ENCODE results near the gene CYBRD1. TPM values are rescaled to one million over a fixed set of nuclear protein-coding genes. Genes with fewer than 3 reads are reported as not detected.

The CYBRD1 gene
- total RNA-seq, 1 experiment from 2014 or later, result 7.9 TPM

DNA sequence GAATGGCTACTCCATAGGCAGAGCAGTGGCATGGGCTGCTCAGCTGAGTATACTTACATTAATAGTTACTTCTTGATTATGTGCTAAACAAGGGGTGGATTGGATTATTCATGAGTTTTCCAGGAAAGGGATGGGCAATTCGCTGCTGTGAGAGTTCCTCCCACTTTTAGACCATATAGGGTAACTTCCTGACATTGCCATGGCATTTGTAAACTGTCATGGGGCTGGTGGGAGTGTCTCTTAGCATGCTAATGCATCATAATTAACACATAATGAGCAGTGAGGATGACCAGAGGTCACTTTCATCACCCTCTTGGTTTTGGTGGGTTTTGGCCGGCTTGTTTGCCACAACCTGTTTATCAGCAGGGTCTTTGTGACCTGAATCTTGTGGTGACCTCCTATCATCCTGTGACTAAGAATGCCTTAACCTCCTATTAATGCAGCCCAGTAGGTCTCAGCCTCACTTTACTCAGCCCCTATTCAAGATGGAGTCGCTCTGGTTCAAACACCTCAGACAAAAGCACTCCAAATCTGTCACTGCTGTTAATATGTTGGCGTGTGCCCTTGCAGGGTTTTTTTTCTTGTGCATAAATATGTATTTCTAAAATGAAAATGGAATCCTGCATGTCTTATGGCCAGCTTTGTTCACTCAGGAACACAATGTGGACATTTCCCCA lies 56.0 kb downstream of the CYBRD1 start:
- TF ChIP-seq, protein P1, sequence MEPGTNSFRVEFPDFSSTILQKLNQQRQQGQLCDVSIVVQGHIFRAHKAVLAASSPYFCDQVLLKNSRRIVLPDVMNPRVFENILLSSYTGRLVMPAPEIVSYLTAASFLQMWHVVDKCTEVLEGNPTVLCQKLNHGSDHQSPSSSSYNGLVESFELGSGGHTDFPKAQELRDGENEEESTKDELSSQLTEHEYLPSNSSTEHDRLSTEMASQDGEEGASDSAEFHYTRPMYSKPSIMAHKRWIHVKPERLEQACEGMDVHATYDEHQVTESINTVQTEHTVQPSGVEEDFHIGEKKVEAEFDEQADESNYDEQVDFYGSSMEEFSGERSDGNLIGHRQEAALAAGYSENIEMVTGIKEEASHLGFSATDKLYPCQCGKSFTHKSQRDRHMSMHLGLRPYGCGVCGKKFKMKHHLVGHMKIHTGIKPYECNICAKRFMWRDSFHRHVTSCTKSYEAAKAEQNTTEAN (CRISPR knock-in tag; IDR thresholded peaks at IDR 0.05), result no peak
- TF ChIP-seq NR1H2 (CRISPR knock-in tag; IDR thresholded peaks at IDR 0.05) (no peak), NFYB (CRISPR knock-in tag; conservative IDR thresholded peaks at IDR 0.05; ENCODE audit: low read depth) (no peak), NR3C1 (CRISPR knock-in tag; conservative IDR thresholded peaks at IDR 0.05; ENCODE audit: low read depth) (no peak), ZNF317 (CRISPR knock-in tag; IDR thresholded peaks at IDR 0.05; ENCODE audit: borderline replicate concordance, low read depth) (no peak), FOXJ3 (CRISPR knock-in tag; IDR thresholded peaks at IDR 0.05; ENCODE audit: borderline replicate concordance) (no peak), TCF7 (CRISPR knock-in tag; IDR thresholded peaks at IDR 0.05; ENCODE audit: low read depth) (no peak), ZNF416 (CRISPR knock-in tag; IDR thresholded peaks at IDR 0.05) (no peak), PRRX2 (CRISPR knock-in tag; IDR thresholded peaks at IDR 0.05) (no peak), ESRRA (CRISPR knock-in tag; IDR thresholded peaks at IDR 0.05; ENCODE audit: borderline replicate concordance) (no peak), ZNF263 (CRISPR knock-in tag; IDR thresholded peaks at IDR 0.05; ENCODE audit: low read depth) (no peak), FOXK1 (CRISPR knock-in tag; IDR thresholded peaks at IDR 0.05) (no peak), ZNF121 (CRISPR knock-in tag; IDR thresholded peaks at IDR 0.05) (no peak)
- TF ChIP-seq, protein P2, sequence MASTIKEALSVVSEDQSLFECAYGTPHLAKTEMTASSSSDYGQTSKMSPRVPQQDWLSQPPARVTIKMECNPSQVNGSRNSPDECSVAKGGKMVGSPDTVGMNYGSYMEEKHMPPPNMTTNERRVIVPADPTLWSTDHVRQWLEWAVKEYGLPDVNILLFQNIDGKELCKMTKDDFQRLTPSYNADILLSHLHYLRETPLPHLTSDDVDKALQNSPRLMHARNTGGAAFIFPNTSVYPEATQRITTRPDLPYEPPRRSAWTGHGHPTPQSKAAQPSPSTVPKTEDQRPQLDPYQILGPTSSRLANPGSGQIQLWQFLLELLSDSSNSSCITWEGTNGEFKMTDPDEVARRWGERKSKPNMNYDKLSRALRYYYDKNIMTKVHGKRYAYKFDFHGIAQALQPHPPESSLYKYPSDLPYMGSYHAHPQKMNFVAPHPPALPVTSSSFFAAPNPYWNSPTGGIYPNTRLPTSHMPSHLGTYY (CRISPR knock-in tag; IDR thresholded peaks at IDR 0.05), result no peak
- TF ChIP-seq, protein P3, sequence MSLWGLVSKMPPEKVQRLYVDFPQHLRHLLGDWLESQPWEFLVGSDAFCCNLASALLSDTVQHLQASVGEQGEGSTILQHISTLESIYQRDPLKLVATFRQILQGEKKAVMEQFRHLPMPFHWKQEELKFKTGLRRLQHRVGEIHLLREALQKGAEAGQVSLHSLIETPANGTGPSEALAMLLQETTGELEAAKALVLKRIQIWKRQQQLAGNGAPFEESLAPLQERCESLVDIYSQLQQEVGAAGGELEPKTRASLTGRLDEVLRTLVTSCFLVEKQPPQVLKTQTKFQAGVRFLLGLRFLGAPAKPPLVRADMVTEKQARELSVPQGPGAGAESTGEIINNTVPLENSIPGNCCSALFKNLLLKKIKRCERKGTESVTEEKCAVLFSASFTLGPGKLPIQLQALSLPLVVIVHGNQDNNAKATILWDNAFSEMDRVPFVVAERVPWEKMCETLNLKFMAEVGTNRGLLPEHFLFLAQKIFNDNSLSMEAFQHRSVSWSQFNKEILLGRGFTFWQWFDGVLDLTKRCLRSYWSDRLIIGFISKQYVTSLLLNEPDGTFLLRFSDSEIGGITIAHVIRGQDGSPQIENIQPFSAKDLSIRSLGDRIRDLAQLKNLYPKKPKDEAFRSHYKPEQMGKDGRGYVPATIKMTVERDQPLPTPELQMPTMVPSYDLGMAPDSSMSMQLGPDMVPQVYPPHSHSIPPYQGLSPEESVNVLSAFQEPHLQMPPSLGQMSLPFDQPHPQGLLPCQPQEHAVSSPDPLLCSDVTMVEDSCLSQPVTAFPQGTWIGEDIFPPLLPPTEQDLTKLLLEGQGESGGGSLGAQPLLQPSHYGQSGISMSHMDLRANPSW (CRISPR knock-in tag; conservative IDR thresholded peaks at IDR 0.05; ENCODE audit: low read depth), result no peak
- TF ChIP-seq, protein P4, sequence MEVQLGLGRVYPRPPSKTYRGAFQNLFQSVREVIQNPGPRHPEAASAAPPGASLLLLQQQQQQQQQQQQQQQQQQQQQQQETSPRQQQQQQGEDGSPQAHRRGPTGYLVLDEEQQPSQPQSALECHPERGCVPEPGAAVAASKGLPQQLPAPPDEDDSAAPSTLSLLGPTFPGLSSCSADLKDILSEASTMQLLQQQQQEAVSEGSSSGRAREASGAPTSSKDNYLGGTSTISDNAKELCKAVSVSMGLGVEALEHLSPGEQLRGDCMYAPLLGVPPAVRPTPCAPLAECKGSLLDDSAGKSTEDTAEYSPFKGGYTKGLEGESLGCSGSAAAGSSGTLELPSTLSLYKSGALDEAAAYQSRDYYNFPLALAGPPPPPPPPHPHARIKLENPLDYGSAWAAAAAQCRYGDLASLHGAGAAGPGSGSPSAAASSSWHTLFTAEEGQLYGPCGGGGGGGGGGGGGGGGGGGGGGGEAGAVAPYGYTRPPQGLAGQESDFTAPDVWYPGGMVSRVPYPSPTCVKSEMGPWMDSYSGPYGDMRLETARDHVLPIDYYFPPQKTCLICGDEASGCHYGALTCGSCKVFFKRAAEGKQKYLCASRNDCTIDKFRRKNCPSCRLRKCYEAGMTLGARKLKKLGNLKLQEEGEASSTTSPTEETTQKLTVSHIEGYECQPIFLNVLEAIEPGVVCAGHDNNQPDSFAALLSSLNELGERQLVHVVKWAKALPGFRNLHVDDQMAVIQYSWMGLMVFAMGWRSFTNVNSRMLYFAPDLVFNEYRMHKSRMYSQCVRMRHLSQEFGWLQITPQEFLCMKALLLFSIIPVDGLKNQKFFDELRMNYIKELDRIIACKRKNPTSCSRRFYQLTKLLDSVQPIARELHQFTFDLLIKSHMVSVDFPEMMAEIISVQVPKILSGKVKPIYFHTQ (CRISPR knock-in tag; IDR thresholded peaks at IDR 0.05), result no peak
- TF ChIP-seq, protein P5, sequence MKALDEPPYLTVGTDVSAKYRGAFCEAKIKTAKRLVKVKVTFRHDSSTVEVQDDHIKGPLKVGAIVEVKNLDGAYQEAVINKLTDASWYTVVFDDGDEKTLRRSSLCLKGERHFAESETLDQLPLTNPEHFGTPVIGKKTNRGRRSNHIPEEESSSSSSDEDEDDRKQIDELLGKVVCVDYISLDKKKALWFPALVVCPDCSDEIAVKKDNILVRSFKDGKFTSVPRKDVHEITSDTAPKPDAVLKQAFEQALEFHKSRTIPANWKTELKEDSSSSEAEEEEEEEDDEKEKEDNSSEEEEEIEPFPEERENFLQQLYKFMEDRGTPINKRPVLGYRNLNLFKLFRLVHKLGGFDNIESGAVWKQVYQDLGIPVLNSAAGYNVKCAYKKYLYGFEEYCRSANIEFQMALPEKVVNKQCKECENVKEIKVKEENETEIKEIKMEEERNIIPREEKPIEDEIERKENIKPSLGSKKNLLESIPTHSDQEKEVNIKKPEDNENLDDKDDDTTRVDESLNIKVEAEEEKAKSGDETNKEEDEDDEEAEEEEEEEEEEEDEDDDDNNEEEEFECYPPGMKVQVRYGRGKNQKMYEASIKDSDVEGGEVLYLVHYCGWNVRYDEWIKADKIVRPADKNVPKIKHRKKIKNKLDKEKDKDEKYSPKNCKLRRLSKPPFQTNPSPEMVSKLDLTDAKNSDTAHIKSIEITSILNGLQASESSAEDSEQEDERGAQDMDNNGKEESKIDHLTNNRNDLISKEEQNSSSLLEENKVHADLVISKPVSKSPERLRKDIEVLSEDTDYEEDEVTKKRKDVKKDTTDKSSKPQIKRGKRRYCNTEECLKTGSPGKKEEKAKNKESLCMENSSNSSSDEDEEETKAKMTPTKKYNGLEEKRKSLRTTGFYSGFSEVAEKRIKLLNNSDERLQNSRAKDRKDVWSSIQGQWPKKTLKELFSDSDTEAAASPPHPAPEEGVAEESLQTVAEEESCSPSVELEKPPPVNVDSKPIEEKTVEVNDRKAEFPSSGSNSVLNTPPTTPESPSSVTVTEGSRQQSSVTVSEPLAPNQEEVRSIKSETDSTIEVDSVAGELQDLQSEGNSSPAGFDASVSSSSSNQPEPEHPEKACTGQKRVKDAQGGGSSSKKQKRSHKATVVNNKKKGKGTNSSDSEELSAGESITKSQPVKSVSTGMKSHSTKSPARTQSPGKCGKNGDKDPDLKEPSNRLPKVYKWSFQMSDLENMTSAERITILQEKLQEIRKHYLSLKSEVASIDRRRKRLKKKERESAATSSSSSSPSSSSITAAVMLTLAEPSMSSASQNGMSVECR (CRISPR knock-in tag; IDR thresholded peaks at IDR 0.05; ENCODE audit: borderline replicate concordance), result no peak
- TF ChIP-seq, protein P6, sequence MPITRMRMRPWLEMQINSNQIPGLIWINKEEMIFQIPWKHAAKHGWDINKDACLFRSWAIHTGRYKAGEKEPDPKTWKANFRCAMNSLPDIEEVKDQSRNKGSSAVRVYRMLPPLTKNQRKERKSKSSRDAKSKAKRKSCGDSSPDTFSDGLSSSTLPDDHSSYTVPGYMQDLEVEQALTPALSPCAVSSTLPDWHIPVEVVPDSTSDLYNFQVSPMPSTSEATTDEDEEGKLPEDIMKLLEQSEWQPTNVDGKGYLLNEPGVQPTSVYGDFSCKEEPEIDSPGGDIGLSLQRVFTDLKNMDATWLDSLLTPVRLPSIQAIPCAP (CRISPR knock-in tag; IDR thresholded peaks at IDR 0.05), result no peak
- TF ChIP-seq, protein P7, sequence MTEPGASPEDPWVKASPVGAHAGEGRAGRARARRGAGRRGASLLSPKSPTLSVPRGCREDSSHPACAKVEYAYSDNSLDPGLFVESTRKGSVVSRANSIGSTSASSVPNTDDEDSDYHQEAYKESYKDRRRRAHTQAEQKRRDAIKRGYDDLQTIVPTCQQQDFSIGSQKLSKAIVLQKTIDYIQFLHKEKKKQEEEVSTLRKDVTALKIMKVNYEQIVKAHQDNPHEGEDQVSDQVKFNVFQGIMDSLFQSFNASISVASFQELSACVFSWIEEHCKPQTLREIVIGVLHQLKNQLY (CRISPR knock-in tag; IDR thresholded peaks at IDR 0.05), result no peak
- TF ChIP-seq, protein P8, sequence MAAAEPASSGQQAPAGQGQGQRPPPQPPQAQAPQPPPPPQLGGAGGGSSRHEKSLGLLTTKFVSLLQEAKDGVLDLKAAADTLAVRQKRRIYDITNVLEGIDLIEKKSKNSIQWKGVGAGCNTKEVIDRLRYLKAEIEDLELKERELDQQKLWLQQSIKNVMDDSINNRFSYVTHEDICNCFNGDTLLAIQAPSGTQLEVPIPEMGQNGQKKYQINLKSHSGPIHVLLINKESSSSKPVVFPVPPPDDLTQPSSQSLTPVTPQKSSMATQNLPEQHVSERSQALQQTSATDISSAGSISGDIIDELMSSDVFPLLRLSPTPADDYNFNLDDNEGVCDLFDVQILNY (CRISPR knock-in tag; IDR thresholded peaks at IDR 0.05), result no peak
- ChIA-PET POLR2A (no interaction called here), CTCF (no interaction called here)
- ATAC-seq, result no peak
- DNase-seq (ENCODE audit: low spot score), result no peak
- Mint-ChIP-seq H3K36me3 (no peaks in the 10 kb centered on the region), H3K27me3 (ENCODE audit: low read depth) (no peaks in the 10 kb centered on the region), H3K9me3 (no peaks in the 10 kb centered on the region; the same call in 1 of the 2 replicates), H3K27ac (no peak overlapping the region), H3K4me3 (no peak overlapping the region), H3K4me1 (no peaks in the 10 kb centered on the region)

Measured in WTC11 (cell line).